ENCODE data around the gene MEF2B.

MEF2B gene

GRCh38 chr19:19101540-19101939 is 68.5 kb downstream of the MEF2B start:
- DNase-seq, result no peak

GRCh38 chr19:19098703-19099632 is 71.1 kb downstream of the MEF2B start:
- no peak for DNase-seq

GRCh38 chr19:19098084-19098702 is 71.9 kb downstream of the MEF2B start:
- no peak for DNase-seq

- DNase-seq, result no peak
Measured at GRCh38 chr19:19096641-19097627, 73.1 kb downstream of the MEF2B start.

- DNase-seq, result no peak
Measured at GRCh38 chr19:19095691-19096090, 74.4 kb downstream of the MEF2B start.
